Lower leg skin (tissue), 3 donors: ENCODE measurements around the gene SCTR.

Source experiments
- CTCF ChIP-seq, 3 donors: fragments of 450-650 bp; IDR thresholded peaks; one replicate each; pipeline ENCODE4 v1.5.1; 2016; ENCODE audit warnings: antibody characterized with exemption in 3 of 3, mild to moderate bottlenecking in 3 of 3, moderate library complexity in 2 of 3
- POLR2A ChIP-seq, 2 donors: fragments of 450-650 bp; IDR thresholded peaks; one replicate each; pipeline ENCODE4 v1.6.1; 2016 to 2017; ENCODE audit warnings: antibody characterized with exemption in 2 of 2, mild to moderate bottlenecking in 1 of 2, moderate library complexity in 1 of 2

DNA sequence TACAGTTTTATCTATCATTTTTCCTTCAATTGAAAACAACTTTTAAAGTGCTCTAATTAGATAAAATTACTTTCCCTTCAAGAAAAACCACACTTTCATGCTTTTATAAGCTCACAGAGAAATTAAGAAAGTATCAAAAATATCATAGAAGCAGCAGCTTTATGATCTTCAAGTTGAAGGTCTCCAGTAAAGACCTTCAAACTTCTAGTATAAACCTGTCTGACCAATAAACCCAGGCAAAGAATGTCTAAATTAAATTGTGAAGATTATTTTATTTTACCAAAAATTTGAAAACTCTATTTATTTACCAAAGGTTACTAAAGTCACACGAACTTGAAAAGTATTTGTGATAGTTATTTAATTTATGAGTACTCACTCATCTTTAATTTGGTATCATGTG, 9.3 kb upstream of the SCTR start:
- TF ChIP-seq POLR2A (IDR thresholded peaks at IDR 0.05) (no peak), CTCF (IDR thresholded peaks at IDR 0.05) (no peak)
